Nephron progenitor cell (in vitro differentiated cells): ENCODE results near the gene PTPN5.

Source experiments
- DNase-seq: peaks from one replicate; pipeline ENCODE4 v3.0.0; 2021
- H3K27ac Mint-ChIP-seq: 2 replicates; pipeline ENCODE4 v1.8.0; 2021; ENCODE audit warnings: mild to moderate bottlenecking, moderate library complexity, mixed read lengths
- H3K27me3 Mint-ChIP-seq: 2 replicates; pipeline ENCODE4 v1.8.0; 2021; ENCODE audit warnings: mild to moderate bottlenecking, low read depth, mixed read lengths; ENCODE audit not compliant: poor library complexity
- H3K36me3 Mint-ChIP-seq: 2 replicates; pipeline ENCODE4 v1.8.0; 2021; ENCODE audit warnings: low read depth, mixed read lengths
- H3K4me1 Mint-ChIP-seq: 2 replicates; pipeline ENCODE4 v1.8.0; 2021; ENCODE audit warnings: mixed read lengths
- H3K4me3 Mint-ChIP-seq: 2 replicates; pipeline ENCODE4 v1.8.0; 2021; ENCODE audit warnings: mild to moderate bottlenecking, moderate library complexity, mixed read lengths
- H3K9me3 Mint-ChIP-seq: 2 replicates; pipeline ENCODE4 v1.8.0; 2021; ENCODE audit warnings: mild to moderate bottlenecking, moderate library complexity, mixed read lengths
- CTCF ChIP-seq: fragments of 200-600 bp; sonication (generic); IDR thresholded peaks from 2 replicates; pipeline ENCODE4 v1.5.0; 2021; ENCODE audit warnings: antibody characterized with exemption

PTPN5 gene

GRCh38 chr11:18743900-18744514, 47.6 kb downstream of the PTPN5 start:
- H3K36me3 Mint-ChIP-seq = no peaks in the 10 kb centered on the region
- no peak for TF ChIP-seq CTCF
- no peak for DNase-seq
- peaks cover 3% of the 10 kb centered on the region for H3K4me1 Mint-ChIP-seq
- peaks cover 4% of the 10 kb centered on the region for H3K27me3 Mint-ChIP-seq
- H3K27ac Mint-ChIP-seq = no peak overlapping the region
- H3K9me3 Mint-ChIP-seq = no peaks in the 10 kb centered on the region
- H3K4me3 Mint-ChIP-seq = no peak overlapping the region

- Mint-ChIP-seq H3K27me3 (peaks cover 4% of the 10 kb centered on the region), H3K9me3 (no peaks in the 10 kb centered on the region), H3K4me3 (no peak overlapping the region), H3K4me1 (no peaks in the 10 kb centered on the region), H3K36me3 (no peaks in the 10 kb centered on the region), H3K27ac (no peak overlapping the region)
- DNase-seq = no peak
- no peak for TF ChIP-seq CTCF
Measured at GRCh38 chr11:18743365-18743764, 48.2 kb downstream of the PTPN5 start.

GRCh38 chr11:18741783-18742182, 49.8 kb downstream of the PTPN5 start:
- no peak for TF ChIP-seq CTCF
- DNase-seq = no peak
- H3K4me1 Mint-ChIP-seq = no peaks in the 10 kb centered on the region
- H3K36me3 Mint-ChIP-seq = no peaks in the 10 kb centered on the region
- no peaks in the 10 kb centered on the region for H3K9me3 Mint-ChIP-seq
- no peak overlapping the region for H3K27ac Mint-ChIP-seq
- H3K4me3 Mint-ChIP-seq = no peak overlapping the region
- H3K27me3 Mint-ChIP-seq = peaks cover 7% of the 10 kb centered on the region

- Mint-ChIP-seq H3K4me3 (no peak overlapping the region), H3K27ac (no peak overlapping the region), H3K36me3 (no peaks in the 10 kb centered on the region), H3K9me3 (no peaks in the 10 kb centered on the region), H3K4me1 (no peaks in the 10 kb centered on the region), H3K27me3 (peaks cover 8% of the 10 kb centered on the region)
- DNase-seq = no peak
- no peak for TF ChIP-seq CTCF
Measured at GRCh38 chr11:18739685-18740084, 51.9 kb downstream of the PTPN5 start.

GRCh38 chr11:18737642-18738041, 54.0 kb downstream of the PTPN5 start:
- no peak for DNase-seq
- no peak overlapping the region for H3K27ac Mint-ChIP-seq
- H3K27me3 Mint-ChIP-seq = peaks cover 10% of the 10 kb centered on the region
- H3K4me3 Mint-ChIP-seq = no peak overlapping the region
- no peak for TF ChIP-seq CTCF
- H3K4me1 Mint-ChIP-seq = no peaks in the 10 kb centered on the region
- H3K36me3 Mint-ChIP-seq = no peaks in the 10 kb centered on the region
- no peaks in the 10 kb centered on the region for H3K9me3 Mint-ChIP-seq

GRCh38 chr11:18736590-18737148, 54.9 kb downstream of the PTPN5 start:
- no peak for DNase-seq
- Mint-ChIP-seq H3K36me3 (no peaks in the 10 kb centered on the region), H3K4me3 (no peak overlapping the region), H3K9me3 (no peaks in the 10 kb centered on the region), H3K27ac (no peak overlapping the region), H3K4me1 (no peaks in the 10 kb centered on the region), H3K27me3 (peaks cover 10% of the 10 kb centered on the region)
- no peak for TF ChIP-seq CTCF
